Left lobe of liver (tissue), 2 donors: ENCODE results near the gene MEF2C. TPM values are rescaled to one million over a fixed set of nuclear protein-coding genes. Genes with fewer than 3 reads are reported as not detected.

ENCODE experiments used
- ATAC-seq: fragments of 200-7000 bp; cut with Tn5 transposase; one replicate; pipeline ENCODE4 v1.9.1; 2020; ENCODE audit warnings: mild to moderate bottlenecking, moderate library complexity
- DNase-seq: peaks from one replicate; pipeline ENCODE4 v3.0.0-alpha.2; 2020; ENCODE audit warnings: low spot score
- total RNA-seq: library from RNA; stranded (reverse); gene quantifications from one replicate; pipeline ENCODE4 v1.2.1, GENCODE V29; 2021
- donor health status: DM: no; HTN: no; CAD: no; lungs with moderate emphysema.
- donor health status: DM: no; HTN: yes; CAD: no.

Gene MEF2C
- total RNA-seq, 1 donor from 2014 or later, result 5.1 TPM

DNA sequence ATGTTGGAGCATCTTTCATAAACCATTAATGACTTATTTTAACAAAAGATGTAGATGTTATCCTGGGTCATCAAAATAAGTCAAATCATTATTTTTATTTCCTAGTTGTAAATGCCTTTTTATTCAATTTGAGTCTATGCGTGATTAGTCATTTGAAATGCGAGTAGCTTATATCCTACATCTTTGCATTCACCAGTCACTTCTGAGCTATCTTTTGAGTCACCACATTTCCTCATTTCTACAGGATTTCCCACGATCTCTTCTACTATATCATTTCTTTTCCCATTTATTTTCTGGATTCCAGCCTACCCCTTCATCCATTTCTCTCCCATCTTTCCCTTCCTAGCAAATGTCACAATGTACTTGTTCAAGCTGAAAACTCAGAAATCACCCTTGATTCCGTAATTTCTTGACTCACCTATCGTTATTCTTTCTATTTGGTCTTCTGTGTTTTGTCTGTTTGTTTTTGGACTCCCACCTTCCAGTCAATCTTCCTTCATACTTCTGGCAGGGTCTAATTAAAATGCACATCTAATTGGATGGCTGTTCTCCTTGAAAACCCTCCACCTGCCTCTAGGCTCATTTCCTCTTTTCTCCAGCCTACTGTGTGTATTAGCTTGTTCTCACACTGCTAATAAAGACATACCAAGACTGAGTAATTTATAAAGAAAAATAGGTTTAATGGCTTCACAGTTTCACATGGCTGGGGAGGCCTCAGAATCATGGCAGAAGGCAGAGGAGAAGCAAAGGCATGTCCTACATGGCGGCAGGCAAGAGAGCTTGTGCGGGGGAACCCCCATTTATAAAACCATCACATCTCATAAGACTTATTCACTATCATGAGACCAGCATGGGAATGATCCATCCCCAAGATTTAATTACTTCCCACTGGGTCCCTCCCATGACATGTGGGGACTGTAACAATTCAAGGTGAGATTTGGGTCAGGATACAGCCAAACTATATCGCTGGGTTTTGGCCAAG lies 112.4 kb downstream of the MEF2C start:
- DNase-seq (no peak), ATAC-seq (no peak)

DNA sequence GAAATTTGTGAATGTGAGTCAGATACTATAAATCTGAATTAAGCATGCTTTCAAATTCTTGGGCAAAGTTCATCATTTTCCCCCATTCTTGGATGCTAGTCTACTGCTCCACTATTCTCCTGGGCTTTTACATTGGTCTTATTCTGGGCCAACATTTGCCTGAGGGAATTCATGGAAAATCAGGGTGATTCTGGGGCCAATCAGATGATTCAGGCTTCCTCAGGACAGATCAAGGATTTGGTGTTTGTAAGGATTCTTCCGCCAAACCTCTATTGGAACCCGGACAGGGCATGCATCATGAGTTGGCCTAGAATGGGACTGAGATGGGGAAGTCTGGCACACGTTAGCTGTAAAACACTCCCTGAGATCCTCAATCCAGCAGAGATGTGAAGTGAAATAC lies 113.8 kb downstream of the MEF2C start:
- DNase-seq (no peak), ATAC-seq (no peak)

DNA sequence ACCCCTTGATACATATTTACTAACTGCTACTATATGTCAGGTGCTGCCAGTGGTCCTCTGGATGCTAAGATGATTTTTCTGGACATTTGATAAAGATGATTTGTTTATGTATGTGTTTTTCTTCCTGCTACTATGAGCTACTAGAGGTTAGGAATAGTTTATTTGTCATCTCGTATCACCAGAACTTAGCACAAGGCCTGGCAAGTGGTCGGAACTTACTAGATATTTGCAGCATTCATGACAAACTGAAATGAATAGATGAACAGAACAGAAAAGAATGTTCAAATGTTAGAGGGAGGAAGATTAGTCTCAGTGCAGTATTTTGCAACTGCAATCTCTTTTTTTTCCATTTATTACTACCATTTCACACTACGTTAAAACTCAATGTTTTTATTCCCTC lies 114.6 kb downstream of the MEF2C start:
- DNase-seq (no peak), ATAC-seq (no peak)

DNA sequence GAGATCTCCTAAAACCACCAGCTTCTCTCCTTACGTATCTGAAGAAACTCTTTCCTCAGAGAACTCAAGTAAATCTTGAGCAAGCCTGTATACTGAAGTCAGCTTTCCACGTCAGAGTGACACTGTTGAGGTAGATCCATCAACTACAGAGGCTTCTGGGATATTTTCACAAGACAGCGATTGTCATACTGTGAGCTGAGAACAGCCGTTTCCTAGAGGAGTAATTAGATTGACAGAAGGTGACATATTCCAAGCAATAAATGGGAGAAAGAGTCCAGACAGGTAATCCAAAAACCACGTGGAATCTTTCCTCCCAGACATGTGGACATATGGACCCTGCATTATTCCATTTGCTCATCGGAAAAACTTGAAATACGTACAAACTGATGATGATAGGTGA lies 117.2 kb downstream of the MEF2C start:
- DNase-seq (no peak), ATAC-seq (no peak)

DNA sequence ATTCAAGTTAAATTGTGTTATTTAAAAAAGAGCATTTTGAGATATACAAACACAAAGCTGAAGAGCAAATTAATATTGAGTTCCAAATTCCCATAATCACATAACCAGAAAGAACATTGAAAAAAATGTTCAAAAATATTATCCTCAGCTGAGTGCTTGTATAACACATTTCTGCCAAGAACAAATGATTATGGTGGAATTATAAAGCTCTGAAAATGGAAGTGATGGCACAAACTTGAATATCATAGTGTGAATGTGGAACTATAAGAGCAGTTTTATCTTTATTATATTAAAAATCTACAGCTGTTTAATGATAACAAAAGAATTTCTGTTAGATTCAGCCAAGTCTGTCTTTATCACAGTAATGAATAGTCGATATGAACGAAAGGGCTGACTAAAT lies 117.8 kb downstream of the MEF2C start:
- no peak for ATAC-seq
- DNase-seq, result no peak

DNA sequence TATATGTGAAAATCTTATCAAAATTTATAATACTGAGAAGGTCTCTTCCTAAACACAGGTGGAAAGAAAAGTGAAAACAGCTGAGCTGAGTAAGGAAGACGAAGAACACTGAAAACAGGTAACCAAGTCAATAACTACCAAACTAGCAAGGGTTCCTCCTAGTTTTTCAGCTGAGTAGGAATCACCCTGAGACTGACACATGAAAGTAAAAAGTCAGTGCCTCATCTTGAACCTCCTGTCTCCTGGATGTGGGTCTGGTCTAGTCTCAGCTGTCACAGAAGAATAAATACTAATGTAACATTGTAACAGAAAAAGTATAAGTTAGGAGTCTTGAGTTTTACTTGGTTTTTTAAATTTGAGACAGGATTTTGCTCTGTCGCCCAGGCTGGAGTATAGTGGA lies 121.0 kb downstream of the MEF2C start:
- ATAC-seq (no peak), DNase-seq (no peak)

DNA sequence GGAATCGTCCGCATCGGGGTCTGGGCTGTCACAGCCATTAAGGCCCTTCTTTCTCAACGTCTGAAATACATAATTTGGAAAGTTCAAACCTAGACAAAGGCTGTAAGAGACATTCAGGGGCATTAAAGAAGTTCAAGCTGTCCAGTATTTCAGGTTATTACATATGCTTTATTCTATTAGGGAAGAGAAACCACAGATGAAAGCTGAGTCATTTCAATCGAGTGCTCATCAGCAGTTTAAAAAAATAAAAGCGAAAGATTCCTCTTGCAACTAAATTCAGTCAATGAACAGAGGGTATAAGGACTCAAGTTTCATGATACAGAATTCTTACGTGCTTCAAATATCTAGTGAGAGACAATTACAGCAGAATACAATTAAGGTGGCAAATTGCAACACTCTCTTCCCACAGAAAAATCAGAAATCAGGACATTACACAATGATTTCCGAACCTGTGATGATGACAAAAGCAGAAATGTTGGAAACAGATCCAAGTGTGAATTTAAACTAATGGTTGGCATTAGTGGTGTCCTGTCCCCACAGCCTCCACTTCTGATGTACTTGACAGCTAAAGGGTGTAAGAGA lies 121.6 kb downstream of the MEF2C start:
- DNase-seq (no peak), ATAC-seq (no peak)

DNA sequence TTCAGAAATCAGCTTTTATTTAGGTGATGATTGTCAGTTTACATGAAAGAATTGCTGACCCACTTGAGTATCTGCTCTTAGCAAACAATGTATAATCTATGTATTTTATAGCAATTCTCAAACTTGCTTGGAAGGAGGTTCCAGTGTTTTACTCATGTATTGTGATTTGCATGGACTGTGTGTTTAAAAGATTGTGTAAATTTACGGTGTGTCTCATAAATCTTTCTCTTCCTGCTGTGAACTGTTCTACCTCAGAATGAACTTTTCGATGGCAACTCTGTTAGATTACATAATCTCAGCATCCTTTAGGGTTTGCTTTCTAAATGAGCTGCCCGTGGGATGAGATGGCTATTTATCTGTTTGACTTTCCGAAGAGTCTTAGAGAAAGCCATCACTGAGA lies 122.5 kb downstream of the MEF2C start:
- DNase-seq (no peak), ATAC-seq (no peak)

DNA sequence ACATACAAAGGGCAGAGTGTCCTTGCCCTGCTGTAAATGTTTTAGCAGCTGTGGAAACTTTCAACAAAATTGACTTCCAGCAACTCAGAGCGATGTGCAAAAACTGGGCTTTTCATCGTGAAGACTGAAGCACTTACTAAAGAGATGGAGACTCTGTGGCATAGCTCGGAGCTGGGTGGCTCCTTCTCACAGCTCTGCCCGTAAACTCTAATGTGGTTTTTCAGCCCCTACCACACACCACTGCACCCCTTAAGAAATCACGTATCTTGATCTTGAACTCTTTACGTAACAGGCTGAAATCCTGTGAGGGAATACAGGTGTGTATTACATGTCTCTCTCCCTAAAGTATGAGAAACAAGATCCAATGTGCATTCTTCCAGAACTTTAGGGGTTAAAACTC lies 124.4 kb downstream of the MEF2C start:
- no peak for ATAC-seq

DNA sequence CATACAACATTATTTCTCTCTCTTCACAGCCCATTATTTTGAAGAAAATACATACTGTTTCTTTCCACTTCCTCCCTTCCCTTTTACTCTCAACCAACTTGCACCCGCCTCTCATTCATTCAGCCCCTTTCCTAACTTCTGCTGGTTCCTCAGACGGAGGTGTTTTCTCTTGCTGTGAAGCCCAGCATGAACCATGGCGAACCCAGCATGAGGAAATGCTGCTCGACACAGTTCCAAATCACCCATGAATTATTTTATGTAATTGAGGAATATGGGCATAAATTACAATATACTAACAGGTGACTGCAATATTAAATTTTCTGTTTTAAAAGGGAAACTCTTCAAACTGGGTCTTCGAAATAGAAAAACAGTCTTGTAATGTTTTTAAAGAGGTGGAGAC lies 124.8 kb downstream of the MEF2C start:
- no peak for DNase-seq
- no peak for ATAC-seq

More for the DNA sequence above, 124.4 kb downstream of the MEF2C start:
- DNase-seq, result no peak

DNA sequence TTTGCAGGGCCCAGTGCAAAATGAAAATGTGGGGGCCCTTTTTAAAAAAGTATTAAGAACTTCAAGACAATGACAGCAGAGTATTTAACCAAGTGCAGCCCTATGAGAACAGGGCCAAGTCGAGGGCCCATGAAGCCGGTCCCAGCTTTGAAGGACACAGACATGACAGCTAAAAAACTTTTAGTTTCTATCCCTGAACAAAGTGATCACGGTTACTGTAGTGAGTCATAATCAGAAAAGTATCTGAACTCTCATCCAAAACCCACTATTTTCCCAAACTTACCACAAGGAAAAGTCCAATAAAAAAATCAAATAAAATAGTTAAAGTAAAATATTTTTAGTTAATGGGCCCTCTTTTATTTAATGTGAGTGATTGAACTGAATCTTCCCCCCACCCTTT lies 126.0 kb downstream of the MEF2C start:
- DNase-seq (no peak), ATAC-seq (no peak)

DNA sequence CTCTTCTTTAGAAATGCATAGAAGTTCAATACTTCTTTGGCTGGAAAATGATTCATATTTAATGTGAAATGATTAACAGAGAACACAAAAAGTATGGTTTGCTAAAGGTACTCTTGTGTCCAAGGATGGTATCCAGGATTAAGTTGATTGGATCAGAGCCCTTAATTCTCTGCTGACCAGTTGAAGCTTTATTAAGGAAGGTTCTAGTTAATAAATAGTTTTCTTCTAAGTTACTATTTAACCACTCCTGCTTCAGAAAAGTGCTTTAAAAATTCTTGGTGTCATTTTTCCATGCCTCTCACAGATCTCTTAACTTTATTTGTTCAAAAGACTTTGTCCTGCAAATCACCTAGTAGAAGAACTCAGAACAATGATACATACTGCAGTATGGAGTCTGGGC lies 134.3 kb downstream of the MEF2C start:
- DNase-seq, result no peak

DNA sequence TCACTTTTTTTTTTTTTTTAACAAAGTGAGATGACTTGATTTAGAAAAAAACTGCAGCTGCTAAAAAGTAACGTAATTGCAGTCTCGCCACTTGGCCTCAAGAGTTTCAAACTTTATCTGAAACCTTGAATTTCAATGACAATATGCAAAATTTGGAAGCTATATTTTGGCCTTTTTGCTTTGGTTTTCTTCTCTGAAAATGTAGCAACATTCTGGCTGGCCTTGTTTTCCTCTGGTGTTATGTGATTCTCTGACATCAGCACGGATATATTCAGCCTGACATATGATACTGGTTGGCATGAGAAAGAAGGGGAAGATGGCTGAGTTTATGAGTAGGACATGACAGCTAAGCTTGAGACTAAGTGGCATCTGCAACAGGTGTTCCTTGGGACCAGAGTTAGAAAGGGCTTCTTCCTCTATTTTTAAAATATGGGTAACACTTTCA lies 136.5 kb downstream of the MEF2C start:
- ATAC-seq (no peak), DNase-seq (no peak)

More for the DNA sequence above, 134.3 kb downstream of the MEF2C start:
- no peak for ATAC-seq

DNA sequence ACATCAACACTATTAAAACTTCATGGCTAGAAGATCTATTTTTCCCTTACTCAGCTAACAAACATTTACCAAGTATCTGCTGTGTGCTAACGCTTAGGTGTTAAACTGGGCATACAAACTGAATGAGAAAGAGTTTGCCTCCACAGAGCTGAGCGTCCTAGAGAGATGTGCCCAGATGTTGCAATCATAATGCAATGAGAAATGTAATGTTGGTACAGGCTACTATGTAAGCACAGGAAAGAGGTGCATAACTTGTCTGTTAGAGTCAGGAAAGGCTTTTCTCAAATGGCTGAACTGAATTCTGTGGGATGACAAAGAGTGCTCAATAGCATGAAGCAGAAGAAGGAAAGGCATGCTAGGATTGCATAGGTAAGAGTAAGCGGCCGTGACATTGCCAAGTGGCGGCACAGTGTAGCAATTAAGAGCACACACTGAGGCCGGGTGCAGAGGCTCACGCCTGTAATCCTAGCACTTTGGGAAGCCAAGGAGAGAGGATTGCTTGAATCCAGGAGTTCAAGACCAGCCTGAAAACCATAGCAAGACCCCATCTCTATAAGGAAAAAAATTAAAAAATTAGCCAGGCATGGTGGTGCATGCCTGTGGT lies 137.8 kb downstream of the MEF2C start:
- ATAC-seq, result no peak
- DNase-seq, result no peak

DNA sequence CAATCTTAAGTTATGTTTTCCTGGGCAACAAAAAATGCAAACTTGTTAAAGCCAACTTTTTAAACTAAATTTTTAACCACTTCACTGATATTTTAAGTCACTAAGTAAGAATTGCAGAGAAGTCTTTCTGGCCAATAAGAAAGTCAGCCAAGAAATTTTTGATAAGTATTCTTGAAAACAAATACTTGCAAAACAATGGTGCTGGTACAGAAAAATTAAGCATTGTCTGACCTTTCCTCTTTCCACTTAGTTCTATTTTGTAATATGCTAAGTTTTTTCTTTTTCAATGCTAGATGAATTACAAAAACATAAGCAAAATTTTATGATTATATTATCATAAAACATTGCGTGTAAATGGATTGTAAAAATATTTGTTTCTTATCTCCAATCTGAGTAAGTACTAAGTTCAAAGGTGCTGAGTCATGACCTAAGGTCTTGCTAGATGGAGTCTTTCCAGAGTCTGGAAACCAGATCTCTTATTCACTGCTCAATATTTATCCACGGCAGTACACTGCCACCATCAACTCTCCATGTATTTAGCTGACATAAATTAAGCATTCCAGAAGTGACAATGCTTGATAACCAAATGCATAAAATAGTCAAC lies 139.7 kb downstream of the MEF2C start:
- peak; percentile 35 for ATAC-seq
- DNase-seq, result no peak

DNA sequence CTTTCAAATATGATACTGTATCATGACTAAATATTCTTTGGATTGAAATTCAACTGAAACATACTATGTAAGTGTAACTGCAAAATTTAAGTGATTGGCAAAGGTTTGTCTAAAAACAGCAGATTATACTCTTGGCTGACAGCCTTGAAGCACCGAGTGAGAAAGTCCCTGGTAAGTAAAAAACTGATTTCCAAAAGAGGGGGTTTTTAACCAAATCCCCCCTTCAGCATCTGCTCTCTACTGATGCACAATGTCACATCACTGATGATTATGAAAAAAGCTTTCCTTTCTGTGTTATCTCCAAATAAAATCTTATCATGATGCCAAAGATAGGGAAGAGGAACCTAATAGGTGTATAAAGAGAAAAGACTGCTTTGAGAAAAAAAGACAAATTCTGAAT lies 141.0 kb downstream of the MEF2C start:
- no peak for ATAC-seq
- no peak for DNase-seq

DNA sequence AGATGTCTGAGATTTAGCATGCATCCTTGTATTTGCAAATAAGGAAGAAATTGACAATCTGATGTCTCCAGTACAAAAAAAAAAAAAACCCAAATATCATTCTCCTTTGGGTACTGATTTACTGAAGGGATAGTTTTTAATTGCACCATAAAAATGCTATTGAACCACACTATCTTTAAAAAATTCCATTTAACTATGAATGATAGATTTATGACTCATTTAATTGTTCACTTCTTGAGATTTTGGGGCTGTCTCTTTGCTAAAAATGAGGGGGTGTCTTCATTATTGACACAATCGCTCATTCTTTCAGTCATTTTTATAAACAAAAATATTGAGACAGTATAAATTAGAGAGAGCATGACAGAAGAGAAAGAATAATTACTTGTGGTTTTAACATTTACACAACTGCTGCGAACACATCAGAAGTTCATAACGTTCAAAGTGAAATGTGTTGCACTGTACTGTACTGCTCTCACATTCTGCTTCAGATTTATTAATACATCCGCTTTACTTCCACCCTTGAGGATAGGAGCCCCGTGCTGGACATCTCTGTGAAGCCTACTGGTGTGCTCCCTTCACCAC lies 142.3 kb downstream of the MEF2C start:
- no peak for DNase-seq
- no peak for ATAC-seq

DNA sequence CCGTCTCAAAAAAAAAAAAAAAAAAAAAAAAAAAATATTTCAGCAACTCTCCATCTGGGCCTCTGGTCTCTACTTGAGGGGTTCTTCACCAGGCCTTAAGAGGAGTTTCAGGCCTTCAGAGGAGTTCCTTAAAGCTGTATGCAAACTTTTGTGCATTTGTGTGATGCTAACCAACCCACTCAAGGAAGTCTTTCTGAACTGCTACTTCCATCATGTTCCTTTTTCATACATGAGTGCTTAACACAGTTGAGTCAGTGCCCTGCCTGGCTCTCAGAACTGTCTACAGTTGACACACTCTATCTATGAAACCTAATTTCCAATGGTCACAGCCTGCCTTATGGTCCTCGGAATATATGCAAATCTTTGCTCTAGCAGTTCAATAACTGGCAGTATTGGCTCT lies 146.5 kb downstream of the MEF2C start:
- DNase-seq (no peak), ATAC-seq (no peak)

DNA sequence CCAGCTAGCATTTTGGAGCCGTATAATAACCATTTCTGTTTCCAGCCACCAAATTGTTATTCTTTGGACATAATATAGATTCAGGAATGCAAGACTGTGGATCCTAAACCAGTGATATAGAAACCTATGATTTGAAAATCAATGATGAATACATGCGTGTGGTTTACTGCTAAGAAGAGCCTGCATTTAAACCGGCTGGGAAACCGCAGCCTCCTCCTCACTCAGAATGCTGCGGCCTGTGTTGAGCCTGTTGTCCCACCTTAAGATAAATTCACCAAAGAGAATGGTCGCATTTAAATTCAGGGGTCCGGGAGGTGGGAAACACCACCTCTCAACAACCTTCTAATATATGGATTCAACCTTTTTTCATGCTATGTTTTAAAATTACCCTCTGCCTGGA lies 148.0 kb downstream of the MEF2C start:
- ATAC-seq (no peak), DNase-seq (no peak)

DNA sequence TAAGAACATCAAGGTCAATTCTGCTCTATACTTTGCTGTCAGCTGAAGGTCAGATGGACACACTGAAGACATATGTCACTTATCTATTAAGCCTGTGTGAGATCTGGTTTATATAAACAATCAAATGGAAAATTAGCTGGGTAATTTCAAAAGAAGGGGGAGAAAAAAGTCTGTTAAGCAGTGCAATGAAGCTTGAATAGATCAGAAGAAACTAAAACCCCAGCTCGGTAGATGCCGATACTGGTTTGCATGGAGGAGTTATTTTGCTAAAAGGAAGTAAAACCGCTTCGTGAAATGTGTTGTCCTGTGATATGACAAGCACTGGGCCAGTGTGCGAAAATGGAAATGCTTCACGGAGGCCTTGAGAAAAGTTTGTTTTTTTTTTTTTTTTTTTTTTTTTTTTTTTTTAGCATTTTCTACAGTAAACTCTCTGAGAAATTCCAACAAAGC lies 148.8 kb downstream of the MEF2C start:
- DNase-seq (no peak), ATAC-seq (peak; percentile 41)

DNA sequence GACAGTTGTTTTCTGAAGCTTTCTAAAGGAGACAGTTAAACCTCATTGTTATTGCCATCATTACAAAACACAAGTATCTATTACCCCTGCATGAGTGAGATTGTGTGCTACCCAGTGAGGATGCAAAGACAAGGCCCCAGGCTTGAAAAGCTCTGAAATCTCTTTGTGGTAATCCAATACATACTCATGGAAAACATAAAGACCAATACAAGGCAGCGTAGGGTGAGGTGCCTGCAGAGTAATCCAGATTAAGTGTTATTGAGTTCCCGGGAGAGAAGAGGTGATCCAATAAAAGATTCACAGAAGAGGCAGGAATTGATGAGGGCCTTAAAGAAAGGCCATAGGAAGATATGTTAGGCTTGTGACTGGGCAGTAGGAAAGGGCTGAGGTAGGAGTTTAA lies 150.1 kb downstream of the MEF2C start:
- no peak for DNase-seq
- no peak for ATAC-seq
